Effector memory CD4-positive, alpha-beta T cell (primary cell): ENCODE results near the gene PROM2.

Experiments used
- DNase-seq, 3 donors: peaks; one replicate each; pipeline ENCODE4 v3.0.0-alpha.2; 2020
- H3K27ac ChIP-seq: 2 replicates; pipeline ENCODE4 v1.7.0; 2013; ENCODE audit warnings: mild to moderate bottlenecking, low read length, moderate library complexity; ENCODE audit not compliant: insufficient read depth, poor library complexity, severe bottlenecking
- H3K27me3 ChIP-seq: replicated peaks from 2 replicates; pipeline ENCODE4 v1.7.0; 2013; ENCODE audit warnings: mild to moderate bottlenecking, low read length; ENCODE audit not compliant: insufficient read depth, control insufficient read depth, poor library complexity, severe bottlenecking
- H3K36me3 ChIP-seq: 2 replicates; pipeline ENCODE4 v1.7.0; 2013; ENCODE audit warnings: mild to moderate bottlenecking, low read length, moderate library complexity; ENCODE audit not compliant: control insufficient read depth, insufficient read depth
- H3K4me1 ChIP-seq: 2 replicates; pipeline ENCODE4 v1.7.0; 2013; ENCODE audit warnings: low read length, mild to moderate bottlenecking; ENCODE audit not compliant: control insufficient read depth, insufficient read depth, poor library complexity, severe bottlenecking
- H3K4me3 ChIP-seq: 2 replicates; pipeline ENCODE4 v1.7.0; 2013; ENCODE audit warnings: low read length, low read depth, mild to moderate bottlenecking; ENCODE audit not compliant: insufficient read depth, poor library complexity, severe bottlenecking
- H3K9me3 ChIP-seq: 2 replicates; pipeline ENCODE4 v1.7.0; 2013; ENCODE audit warnings: mild to moderate bottlenecking, low read length, moderate library complexity; ENCODE audit not compliant: control insufficient read depth

The PROM2 gene

DNA sequence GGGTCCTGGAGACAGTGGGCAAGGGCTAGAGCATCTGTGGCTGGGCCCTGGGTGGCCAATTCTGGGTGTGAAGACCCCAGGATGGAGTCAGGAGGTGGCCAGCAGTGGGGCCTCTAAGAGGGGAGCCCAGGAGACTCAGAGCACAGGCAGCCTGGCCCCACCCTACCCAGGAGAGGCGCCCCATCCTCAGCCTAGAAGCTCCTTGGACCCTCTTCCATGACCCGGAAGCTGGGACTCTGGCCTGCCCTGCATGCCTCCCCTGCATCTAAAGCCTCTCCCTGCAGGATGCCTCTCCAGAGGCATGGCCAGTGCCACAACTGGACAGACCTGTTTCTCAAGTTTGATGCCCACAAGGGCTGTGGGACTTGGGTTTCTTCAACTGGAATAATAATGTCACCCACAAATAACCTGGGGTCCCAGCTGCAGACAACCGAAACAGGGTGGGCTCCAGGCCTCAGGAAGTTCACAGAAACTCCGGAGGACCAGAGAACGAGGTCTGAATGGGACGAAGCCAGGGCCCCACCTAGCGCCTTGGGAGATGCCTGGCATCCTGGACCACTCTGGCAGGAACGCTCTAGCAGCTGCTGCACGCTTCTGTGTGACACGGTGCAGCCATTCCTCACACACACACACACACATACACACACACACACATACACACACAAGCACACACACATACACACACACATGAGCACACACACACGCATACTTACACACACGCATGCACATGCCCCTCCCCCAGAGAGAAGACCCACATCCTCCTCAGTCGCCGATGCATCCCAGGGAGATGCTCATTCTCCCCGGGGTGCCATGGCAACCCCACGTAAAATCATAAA is 39.3 kb downstream of the PROM2 start:
- Histone ChIP-seq H3K27ac (no peak overlapping the region), H3K4me3 (no peak overlapping the region), H3K9me3 (no peaks in the 10 kb centered on the region), H3K27me3 (no peaks in the 10 kb centered on the region), H3K4me1 (no peaks in the 10 kb centered on the region), H3K36me3 (no peaks in the 10 kb centered on the region)
- DNase-seq = no peak

DNA sequence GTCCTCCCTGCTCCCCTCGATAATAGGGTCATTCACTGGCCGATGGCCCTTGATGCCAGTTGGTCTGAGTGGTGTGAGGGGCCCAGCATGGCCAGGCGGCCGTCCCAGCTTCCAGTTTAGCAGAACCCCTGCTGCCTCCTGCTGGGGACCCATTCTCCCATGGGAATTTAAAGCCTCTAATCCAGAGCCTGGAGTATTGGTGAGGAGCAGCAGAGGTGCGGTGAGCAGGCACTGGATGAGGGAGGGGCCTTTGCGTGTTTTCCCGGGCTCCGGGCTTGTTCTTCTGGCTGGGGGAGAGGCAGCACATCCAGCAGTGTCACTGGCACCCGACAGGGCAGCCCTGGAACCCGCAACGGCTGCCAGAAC is 40.3 kb downstream of the PROM2 start:
- Histone ChIP-seq H3K27ac (no peak overlapping the region), H3K4me1 (no peaks in the 10 kb centered on the region), H3K4me3 (no peak overlapping the region), H3K27me3 (no peaks in the 10 kb centered on the region), H3K36me3 (no peaks in the 10 kb centered on the region), H3K9me3 (no peaks in the 10 kb centered on the region)
- no peak for DNase-seq

DNA sequence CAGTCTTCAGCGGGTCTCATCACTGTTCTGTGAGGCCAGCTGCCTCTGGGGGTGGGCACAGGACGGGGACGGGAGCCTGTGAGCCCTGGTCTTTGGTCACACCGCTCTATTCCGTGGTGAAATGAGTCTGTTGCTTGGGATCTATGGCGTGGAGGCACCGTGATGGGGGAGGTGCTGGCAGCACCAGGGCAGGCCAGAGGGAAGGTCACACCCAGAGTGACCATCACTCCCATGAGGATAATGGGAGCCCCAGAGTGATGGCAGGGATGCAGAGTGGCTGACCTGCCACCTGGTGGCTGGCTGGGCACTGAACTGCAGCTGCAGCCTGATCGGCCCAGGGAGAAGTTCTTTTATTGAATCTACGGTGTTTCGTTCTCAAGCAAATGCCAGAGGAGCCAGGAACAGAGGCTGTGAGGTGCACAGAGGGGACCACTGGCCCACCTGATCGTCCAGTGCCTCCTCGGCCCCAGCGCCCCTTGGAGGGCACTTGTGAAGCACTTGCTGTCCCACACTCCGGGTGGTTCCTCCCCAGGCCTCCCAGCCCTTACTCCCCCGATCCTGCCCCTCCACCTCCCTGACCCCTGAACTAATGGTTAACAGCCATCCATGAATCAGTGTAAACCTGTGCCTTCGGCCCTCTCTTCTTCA is 40.8 kb downstream of the PROM2 start:
- Histone ChIP-seq H3K9me3 (no peaks in the 10 kb centered on the region), H3K27me3 (no peaks in the 10 kb centered on the region), H3K36me3 (no peaks in the 10 kb centered on the region), H3K27ac (no peak overlapping the region), H3K4me3 (no peak overlapping the region), H3K4me1 (no peaks in the 10 kb centered on the region)
- DNase-seq = no peak

DNA sequence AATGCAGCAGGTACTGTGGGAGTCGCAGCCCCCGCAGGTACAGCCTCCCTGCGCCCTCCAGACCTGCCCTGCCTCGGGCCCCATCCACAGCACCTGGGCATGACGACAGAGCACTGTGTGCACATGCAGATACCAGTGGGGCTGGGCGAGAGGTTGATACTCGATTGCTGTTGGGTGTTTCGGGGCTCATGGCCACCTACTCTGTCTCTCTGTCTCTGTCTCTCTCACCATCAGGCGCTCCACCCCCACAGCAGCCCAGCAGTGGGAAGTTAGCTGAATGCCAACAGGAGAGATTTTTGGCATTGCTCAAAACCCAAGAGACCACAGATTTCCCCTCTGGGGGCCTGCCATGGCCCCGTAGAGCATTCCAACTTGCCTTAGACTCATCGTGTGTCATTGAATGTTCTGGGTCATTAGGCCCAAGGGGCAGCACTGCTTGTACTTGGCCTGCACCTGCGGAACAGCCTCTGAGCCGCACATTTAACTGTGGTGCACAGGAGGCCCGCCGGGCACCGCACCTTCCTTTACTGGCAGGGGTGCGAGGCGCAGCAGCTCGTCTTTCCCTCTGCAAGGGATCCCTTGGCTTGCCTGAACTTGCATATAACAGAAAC is 41.7 kb downstream of the PROM2 start:
- Histone ChIP-seq H3K4me1 (no peaks in the 10 kb centered on the region), H3K27ac (no peak overlapping the region), H3K36me3 (no peaks in the 10 kb centered on the region), H3K4me3 (no peak overlapping the region), H3K27me3 (no peaks in the 10 kb centered on the region), H3K9me3 (no peaks in the 10 kb centered on the region)
- DNase-seq = no peak

DNA sequence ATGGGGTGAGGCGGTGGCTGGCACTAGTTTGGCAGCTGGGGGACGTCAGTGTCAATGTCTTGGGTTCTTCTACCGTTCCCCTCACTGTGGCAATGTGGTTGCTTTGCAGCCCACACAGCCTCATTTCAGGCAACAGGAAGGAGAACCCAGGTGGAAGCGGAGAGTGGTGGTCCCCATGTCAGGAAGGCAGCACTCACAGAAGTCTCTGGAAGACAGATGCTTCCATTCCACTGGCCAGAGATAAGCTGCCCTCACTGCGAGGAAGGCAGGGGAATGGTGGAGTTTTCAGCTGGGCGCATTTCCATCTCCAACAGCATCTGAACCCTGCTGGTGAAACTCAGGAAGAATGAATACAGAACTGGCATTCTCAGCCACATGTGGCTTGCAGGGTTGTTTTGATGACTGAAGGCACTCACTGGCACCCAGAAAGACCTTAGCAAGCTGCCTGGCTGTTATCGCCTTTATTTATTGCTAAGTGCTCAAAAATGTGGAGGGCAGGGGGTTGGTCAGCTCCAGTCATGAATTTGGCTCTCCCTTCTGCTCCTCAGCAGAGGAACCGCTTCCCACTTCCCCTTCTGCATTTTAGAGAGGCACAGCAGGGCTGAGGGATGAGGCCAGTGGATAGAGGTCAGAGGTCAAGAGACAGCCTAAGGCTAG is 42.3 kb downstream of the PROM2 start:
- Histone ChIP-seq H3K9me3 (no peaks in the 10 kb centered on the region), H3K4me1 (no peaks in the 10 kb centered on the region), H3K27ac (no peak overlapping the region), H3K27me3 (no peaks in the 10 kb centered on the region), H3K36me3 (no peaks in the 10 kb centered on the region), H3K4me3 (no peak overlapping the region)
- no peak for DNase-seq

DNA sequence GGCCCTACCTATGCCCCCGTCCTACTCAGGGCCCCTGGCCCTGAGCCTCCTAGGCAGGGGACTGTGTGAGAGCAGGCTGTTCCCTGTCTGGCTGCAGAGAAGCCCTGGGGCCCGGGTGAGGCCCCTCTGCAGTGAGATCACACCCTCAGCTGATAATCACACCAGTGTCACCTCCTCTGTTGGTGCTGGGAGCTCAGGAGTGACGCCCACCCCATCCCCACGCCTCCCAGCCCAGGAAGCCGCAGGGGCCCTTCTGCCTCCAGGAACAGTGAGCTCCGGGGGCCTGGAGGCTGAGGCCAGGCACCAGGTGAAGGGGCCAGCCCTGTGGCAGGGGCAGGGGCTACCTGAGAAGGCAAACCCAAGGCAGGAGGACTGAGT is 42.9 kb downstream of the PROM2 start:
- Histone ChIP-seq H3K4me3 (no peak overlapping the region), H3K27ac (no peak overlapping the region), H3K27me3 (no peaks in the 10 kb centered on the region), H3K36me3 (no peaks in the 10 kb centered on the region), H3K9me3 (no peaks in the 10 kb centered on the region), H3K4me1 (no peaks in the 10 kb centered on the region)
- no peak for DNase-seq

DNA sequence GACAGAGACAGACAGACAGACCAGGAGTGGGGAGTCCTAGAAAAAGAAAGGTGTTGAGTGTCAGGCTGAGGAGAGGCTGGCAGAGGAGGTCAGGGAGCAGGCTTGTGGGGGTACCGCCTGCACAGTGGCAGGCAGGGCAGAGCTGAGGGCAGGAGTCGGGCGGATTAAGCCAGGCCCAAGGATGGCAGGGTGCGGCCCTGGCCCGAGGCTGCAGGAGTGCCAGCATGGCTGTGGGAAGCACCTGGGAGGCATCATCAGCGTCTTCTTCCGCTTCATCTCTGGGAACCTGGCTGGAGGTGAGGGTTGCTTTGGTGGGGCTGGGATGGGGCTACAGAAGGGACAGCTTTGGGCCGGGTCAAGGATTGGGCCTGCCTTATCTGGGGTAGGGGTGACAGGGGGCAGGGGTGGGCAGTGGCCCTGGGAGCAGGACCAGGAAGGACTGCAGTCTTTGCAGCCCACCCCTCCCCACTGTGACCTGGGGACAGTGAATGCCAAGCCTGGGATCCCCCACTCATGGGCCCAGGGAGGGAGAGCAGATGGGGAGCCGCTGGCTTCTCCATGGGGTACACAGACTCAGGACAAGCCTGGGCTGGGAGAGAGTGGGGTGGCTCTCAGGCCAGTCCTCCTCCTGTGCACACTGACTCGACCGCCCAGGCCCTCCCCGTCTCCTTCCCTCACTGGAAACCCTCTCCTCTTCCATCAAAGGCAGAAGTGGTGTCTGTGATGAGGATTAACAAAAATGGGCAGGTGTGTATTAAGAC is 43.6 kb downstream of the PROM2 start:
- Histone ChIP-seq H3K4me1 (no peaks in the 10 kb centered on the region), H3K27ac (no peak overlapping the region)

DNA sequence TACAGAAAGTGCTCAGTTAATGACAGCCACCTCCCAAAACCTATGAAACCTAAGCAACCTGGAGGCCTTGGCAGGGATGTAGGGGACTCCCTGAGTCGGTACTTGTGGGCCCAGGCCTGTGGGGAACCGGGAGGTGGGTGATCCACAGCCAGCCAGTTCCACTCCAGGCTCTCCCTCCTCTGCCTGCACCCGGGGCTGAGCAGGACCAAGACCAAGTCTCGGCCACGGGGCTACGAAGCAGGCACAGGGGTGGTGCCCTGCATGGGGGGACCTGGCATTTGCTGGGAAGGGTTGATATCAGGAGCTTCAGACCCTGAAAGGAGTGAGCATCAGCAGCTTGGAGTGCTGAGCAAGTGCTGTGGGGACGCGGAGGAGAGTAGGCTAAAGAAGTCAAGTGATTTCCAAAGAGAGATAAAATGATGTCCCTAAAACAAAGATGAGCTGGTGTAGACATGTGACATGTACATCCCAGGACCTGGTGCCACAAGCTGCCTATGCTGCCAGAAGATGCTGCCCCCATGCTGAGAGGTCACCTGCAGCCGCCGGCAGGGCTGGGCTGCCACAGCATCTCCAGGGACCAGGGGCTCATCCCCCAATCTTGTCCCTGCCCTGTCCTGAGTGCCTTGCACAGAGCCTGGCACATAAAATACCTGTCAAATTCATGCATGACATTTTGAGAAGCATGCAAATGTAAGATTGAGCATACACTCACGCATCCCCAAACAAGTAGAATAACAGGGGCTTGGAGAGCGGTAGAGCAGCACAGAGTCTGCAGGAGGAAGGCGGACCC is 44.4 kb downstream of the PROM2 start:
- Histone ChIP-seq H3K4me3 (no peak overlapping the region), H3K9me3 (no peaks in the 10 kb centered on the region), H3K36me3 (no peaks in the 10 kb centered on the region), H3K27me3 (no peaks in the 10 kb centered on the region), H3K27ac (no peak overlapping the region), H3K4me1 (no peaks in the 10 kb centered on the region)
- no peak for DNase-seq

More for the DNA sequence above, 43.6 kb downstream of the PROM2 start:
- H3K9me3 ChIP-seq = no peaks in the 10 kb centered on the region
- no peak overlapping the region for H3K4me3 ChIP-seq
- no peaks in the 10 kb centered on the region for H3K27me3 ChIP-seq
- DNase-seq = no peak
- no peaks in the 10 kb centered on the region for H3K36me3 ChIP-seq
